ENCODE data around the gene FAM184A.

Gene FAM184A

DNA sequence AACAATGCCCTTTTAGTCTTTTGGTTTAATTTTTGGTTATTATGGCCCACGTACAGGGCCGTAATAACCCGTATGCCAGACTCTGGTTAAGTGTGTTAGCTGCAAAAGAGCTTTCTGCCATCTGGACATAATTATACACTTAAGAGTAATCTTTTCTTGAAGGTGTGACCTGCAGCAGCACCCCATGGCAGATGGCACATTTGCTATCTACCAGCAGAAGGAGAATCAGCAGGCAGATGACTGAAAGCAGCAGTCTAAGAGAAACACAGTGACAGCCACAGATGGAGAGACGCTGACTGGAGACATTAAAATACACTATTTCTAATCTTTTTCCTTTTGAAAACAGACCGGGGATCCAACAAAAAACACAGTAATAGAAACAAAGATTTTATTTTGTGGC is 165.8 kb downstream of the FAM184A start:
- Histone ChIP-seq H3K4me3 (ENCODE audit: low read depth, low read length) (no peak overlapping the region), H3K4me1 (ENCODE audit: control insufficient read depth, insufficient read depth, low read length) (no peaks in the 10 kb centered on the region), H3K27ac (ENCODE audit: low read depth, low read length) (no peak overlapping the region), H3K9me3 (ENCODE audit: control insufficient read depth, insufficient read depth, low read depth, low read length) (no peaks in the 10 kb centered on the region), H3K9ac (ENCODE audit: low read length) (no peak overlapping the region), H3K36me3 (ENCODE audit: control insufficient read depth, insufficient read depth, low read length) (peaks cover 81% of the 10 kb centered on the region), H3K27me3 (ENCODE audit: control insufficient read depth, insufficient read depth, low read length) (no peaks in the 10 kb centered on the region)

All from HUES6 (cell line).